GM21737 (cell line): ENCODE results near the gene DCST1.
A peak's percentile ranks its signal among the peaks of the same experiment; 100 is the strongest.

ENCODE experiments used
- ATAC-seq: cut with Tn5 transposase; IDR thresholded peaks from one replicate; pipeline ENCODE4 v1.9.1; 2021; ENCODE audit warnings: mild to moderate bottlenecking, moderate library complexity; ENCODE audit not compliant: unreplicated experiment

DCST1 gene

DNA sequence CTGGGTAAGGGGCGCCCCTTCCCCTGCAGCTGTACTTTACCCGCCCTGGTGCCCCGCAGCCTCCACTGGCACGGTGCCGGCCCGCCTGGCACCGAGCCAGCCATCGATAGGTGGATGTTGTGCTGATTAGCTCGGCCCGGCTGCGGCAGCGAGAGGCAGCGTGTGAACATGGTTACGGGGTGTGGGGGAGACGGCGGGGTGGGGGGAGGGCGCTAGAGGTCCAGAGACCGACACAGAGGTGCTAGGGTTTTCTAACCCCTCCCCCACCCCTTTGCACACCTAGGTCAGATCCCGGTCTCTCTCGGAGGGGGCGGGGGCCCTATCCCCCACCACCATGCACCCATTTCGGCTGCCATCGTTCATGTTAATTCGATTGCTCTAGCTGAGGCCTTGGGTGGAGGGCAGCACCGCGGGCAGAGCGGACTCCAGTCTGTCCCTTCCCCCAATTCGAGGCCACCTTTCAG lies 36.6 kb downstream of the DCST1 start:
- ATAC-seq = no peak

DNA sequence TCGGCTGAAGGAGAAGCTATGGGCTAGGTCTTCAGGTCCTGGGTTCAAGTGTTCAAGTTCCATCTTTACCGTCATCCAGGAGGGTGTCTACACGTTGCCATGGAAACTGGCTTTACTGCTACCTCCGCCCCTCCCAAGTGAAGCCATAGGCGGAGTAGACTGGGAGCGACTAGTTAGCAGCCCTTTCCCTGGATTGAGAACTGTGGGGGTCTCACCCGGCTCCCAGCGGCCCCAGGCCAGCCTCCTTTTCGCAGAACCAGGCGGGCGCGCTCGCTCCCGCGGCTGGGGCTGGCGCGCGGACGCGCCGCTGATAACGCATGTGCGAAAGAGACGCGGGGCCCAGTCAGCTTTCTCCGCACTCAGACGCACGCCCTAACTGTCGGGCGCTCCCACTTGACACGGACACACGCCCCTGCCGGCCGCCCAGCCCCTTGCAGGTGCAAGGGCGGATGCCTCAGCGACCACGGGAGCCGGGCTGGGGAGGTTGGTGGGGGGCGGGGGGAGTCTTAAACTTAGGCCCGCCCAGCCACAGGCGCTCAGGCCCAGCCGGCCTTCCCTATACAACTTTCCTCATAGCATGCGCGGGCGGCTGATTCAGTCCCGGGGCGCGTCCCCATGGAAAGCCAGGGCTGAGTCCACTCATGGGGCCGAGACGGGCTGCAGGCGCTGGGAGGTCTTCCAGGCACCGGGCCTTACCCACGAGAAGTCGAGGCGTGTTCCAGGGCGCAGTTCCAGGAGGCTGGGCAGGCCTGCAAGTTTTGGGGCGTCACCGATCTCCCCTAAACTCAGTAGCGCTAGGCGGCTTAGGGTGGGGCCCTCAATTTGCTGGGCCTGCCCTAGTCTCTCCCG lies 37.3 kb downstream of the DCST1 start:
- peak; percentile 60 for ATAC-seq

DNA sequence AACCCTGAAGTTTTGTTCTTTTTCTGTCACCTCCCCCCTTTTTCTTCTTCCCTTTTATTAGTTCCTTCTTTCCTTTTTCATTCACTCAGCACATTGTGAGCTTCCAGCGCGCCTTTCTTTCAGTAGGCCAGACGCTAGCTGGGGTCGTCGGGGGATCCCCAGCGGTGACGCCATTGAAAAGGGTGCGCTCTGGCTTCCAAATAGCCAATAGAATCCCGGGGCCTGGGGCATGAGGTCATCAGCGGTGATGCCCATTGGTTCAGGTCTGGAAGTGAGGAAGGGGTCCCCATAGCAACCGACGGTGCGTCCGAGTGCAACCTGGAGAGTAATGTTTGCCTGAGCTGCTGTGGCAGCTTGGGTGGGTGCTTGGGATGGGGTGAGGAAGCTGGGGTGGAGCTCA lies 38.1 kb downstream of the DCST1 start:
- ATAC-seq = no peak

DNA sequence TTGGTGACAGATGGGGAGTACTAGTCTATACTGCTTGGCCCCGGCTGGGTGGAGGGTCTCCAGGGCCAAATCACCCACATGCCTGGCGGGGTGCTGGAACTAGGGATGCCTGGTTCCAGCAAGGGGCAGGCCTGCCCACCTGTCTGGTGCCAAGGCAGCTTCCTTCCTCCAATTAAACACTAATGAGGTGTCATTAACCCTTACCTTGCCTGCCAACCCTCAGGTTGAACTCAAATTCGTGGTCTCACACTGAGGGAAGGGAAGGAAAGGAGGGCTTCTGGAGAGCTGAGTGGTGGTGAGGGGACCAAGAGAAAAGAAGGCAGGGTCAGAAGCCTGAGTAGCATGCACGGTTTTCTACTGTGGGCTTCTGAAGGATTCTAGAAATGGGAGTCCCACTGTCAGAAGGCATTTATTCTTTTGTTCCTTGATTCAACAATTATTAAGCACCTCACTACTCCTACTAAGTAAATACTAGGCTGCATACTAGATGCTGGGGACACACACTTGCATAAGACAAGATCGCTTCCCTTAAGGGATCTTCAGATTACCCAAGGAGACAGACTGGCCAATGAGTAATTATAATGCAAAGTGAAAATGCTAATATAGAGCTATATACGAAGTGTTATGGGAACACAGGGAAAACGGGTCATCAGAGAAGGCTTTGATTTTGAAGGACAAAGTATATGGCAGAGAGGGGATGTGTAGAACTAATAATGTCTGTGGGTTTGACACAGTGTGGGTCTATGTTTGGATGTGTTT lies 39.1 kb downstream of the DCST1 start:
- ATAC-seq = no peak

DNA sequence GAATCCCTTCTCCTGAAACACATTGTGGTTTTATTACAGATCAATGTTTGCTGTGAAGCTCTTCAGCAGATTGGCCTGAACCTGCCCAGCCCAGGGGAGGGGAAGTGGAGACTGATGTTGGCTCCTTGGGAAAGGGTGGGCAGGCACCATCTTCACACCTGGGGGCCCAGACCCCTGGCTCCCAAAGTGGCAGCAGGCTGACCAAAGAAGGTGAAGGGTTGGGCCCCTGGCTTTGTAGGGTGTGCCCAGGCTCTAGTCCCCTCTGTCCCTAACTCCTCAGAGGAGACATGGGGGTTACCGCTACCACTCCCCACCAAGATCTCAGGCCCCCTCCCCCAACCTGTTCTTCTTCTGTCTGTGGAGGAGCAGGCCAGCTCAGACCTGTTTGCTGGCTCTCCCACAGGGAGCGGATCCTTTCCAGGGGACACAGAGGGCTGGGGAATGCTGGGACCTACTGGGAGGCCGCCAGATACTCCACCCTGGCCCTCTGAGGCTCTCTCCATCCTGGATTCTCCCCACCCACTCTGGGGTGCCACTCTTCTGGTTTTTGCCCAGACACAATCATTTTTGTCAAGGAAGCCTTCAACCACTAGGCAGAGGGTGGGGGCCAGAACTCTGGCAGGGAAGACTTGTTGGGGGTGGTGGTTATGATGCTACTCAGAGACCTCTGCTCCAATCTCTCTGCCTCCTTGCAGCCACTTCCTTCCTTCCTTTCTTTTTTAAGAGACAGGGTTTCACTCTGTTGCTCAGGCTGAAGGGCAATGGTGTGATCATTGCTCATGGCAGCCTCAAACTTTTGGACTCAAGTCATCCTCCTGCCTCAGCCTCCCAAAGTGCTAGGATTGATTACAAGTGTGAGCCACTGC lies 40.0 kb downstream of the DCST1 start:
- no peak for ATAC-seq

DNA sequence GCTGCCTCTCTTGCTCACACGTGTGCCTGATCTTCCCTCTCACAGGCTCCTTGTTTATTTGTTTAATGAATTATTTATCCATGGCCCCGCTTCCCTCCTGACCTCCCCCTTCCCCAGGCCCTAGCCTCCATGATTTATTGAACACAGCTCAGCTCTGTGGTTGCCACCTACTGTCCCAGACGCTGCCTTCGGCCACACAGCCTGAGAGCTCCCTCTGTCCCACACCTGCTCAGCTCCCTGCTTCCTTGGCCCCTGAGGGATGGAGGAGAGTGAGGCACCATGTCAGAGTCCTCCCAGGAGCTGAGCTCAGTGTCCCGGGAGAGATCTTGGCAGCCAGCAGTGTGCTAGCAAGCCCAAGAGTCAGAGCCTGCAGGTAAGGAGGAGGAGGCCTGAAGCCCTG lies 41.9 kb downstream of the DCST1 start:
- no peak for ATAC-seq

DNA sequence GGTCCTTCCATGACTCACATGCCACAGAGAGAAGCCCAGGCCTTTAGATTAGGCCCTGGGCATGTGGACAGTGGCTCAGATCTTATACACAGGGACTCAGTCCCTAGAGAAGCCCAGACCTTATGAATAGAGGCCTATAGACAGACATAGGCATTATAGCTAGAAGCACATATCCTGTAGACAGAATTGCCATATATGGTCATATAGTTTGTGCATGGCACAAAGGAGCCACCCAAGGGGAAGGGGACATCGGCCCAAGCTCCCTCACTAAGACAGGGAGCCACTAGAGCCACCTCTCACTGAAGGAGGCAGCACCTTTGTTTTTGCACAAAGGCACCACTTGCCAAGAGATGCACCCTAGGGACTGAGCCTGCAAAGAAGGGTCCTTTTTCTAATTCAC lies 42.7 kb downstream of the DCST1 start:
- ATAC-seq = no peak

DNA sequence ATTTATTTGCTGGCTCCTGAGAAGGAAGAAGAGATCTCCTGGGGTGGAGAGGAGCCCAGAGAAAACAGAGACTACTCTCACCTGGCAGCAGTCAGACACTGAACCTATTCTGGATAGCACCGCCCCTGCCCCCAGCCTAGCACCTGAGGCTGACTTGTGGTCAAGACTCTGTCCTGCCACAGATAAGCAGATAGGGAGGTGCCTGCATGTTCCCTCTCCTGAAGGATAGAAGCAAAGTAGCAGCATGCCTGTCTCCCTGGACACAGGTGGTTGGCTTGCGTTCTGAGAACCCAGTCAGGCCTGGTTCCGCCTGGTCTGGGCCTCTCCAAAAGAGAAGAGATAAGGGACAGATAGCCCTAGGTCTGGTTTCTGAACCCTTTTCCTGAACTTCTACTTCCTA lies 43.7 kb downstream of the DCST1 start:
- no peak for ATAC-seq

DNA sequence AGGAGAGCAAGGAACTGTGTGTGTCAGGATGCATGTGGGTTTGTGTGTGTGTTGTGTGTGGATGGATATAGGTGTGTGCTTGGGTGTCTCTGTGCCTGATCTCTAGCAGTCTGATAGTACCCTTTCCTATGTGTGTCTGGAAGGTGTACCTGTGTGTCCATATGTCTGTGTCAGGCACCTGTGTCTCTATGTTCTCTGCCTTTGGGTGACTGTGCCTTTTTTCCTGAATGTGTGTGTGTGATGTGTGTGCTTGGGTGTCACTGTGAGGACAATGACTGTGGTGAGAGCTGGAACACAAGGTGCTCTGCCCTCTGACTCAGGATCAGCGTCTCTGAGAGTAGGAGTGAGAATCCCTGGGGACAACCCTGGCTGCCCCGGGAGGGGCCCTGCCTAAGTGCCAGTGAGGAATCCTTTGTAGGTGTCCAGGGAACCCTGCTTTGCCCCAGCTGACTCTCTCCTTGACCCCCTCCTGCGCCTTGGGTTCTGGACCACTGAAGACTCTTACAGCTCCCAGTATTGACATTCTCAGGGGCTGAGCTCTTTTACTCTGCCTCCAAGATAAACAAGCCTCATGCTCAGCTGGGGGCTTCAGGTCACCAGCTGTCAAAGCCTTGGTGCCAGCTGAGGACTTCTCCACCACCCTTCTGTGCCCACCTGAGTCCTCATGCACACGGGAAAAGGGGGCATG lies 44.3 kb downstream of the DCST1 start:
- no peak for ATAC-seq

DNA sequence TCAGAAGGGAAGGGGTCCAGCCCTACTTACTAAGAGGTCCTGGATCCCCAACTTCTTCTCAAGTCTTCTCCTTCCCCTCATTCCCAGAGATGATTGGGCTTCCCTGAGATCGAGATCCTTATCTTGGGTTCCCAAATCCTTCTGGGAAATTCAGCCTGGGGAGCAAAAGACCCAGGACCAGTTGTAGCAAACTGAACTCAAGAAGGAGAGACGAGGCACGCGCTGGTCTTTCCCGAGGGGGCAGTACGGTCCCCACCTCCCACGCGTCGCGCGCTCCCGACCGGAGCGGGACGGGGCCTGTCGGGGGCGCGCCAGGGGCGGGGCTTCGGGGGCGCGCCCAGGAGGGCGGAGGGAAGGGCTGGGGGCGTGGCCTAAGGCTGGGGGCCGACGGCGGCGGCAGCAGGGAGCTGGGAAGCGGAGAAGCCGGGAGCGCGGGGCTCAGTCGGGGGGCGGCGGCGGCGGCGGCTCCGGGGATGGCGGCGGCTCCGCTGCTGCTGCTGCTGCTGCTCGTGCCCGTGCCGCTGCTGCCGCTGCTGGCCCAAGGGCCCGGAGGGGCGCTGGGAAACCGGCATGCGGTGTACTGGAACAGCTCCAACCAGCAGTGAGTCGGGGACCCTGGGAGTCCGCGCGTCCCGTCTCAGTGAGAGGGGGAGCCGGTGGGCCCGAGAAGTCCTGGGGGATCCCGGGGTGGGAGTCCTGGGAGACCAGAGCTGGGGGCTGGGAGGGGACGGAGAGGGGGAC lies 45.0 kb downstream of the DCST1 start, which contains the start of gene EFNA3:
TSS of gene EFNA3 (plus strand) at position 369 of the 741 bp plus-strand sequence. CDS start at position 474, 105 bp downstream.
- no peak for ATAC-seq

DNA sequence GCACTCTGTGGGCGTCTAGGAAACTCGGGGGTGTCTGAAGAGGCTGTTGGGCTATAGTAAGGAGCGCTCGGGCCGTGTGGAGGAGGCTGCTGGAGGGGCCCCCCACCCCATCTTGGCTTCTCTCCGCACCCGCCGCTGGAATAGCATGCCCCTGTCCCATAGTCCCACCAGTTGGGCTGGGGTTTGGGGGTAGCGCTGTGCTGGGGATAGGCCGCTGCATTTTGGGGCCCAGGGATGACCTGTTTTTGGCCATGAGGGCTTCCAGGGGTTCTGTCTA lies 45.5 kb downstream of the DCST1 start:
- no peak for ATAC-seq

DNA sequence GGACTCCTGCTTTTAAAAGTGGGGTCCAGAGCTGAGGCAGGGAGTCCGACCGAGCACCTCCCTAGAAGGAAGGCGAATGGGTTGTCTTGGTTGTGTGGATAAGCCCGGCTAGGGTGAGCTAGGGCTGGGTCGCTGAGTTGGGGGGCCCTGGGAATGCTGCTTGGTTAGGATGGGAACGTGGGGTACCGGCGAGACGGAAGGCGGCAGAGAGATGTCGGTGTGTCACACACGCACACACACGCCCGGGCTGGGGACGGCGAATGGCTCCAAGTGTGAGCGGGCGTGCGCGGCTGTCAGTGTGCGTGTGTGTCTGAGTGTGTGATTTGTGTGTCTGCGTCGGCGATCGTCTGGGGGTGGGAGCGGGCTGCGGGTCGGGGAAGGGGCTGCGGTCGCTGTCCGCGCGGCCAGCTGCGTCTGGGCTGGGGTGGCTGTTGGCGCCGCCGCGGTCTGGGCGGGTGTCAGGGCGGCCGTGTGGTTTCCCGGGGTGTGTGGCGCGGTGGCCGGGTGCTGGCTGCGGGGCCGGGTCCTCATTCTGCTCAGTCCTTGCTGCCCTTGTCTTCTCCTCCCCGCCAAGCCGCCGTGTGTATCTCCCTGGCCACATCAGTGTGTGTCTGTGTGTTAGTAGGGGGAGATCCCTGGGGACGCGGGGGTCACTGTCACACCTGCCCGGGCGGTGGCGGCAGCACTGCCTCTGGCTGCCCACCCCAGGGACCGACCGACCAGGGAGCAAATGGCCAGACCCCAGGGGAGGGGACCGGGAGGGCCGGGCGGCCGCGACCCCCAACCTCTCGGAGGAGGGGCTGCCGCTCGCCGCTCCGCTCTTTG lies 46.1 kb downstream of the DCST1 start:
- no peak for ATAC-seq

DNA sequence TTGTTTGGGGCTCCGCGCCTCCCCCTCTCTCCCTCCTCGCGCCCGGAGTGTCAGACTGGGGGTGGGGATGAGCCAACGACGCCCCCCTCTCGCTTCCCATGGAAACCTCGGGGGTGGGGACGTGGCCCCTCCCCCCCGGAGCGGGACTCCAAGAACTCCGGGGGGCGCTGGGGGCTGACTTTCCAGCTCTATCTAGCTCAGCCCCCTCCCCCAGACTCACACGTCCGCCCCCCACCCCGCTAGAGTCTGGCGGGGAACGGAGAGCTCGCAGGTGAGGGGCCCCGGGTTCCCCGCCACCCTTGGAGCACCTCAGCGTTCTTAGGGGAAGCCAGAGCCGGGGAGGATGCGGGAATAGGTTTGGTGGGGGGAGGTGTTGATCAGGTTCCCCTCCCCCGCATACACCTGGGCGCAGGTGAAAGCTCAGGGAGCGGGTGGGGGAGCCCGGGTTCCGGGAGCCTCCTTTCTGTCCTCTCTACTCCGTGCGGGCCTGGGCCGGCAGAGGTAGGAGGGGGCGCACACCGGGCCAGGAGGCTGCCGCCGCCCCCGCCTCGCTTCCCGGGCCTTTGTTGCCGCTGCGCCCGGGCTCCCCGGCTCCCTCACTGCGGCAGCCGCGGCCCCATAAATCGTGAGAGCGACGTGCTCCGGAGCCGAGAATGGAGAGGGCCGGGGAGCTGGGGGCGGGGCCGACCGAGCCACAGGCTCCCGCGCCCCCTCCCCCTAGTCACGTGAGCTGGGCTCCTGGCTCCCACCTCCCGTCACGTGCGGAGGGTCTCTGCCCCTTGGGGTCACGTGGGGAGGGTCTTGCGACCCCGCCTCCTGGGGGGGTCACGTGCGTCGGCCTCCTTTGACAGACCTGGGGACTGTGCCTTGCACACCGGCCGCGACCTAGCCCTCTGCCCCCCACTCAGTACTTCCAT lies 46.9 kb downstream of the DCST1 start:
- ATAC-seq = no peak

DNA sequence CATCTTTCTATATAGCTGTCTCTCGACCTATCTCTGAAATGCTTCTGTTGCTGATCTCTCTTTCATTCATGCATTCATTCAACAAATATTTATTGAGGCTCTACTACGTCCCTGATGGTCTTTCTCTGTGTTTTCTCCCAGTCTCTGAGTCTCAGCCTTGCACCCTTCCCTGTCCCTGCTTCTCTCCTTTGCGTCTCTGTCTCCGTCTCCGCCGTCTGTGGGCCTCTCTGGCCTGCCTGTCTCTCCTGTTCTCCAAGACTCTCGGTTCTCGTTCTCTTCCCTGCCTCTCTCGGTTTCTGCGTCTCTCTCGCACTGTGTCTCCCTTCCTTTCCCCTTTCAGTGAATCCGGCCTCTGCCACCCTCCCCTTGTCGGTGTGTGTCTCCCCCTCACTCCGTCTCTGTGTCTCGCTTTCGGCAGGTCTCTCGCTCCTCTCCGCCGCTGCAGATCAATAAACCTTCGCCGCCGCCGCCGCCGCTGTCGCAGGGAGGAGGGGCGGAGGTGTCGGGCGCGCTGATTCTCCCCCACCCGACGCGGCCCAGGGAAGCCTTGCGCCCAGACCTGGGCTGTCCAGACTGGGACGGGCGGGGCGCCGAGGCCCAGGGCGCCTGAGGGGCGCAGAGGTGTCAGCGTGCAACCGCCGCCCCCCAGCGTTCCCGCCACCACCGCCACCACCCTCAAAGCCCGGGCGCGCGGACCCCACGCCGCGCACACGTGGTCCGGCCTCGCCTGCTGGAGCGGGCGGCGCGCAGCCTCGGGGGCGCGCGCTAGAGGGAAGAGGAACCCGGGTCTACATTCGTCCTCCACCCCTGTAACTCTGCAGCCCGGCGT lies 48.1 kb downstream of the DCST1 start:
- no peak for ATAC-seq

DNA sequence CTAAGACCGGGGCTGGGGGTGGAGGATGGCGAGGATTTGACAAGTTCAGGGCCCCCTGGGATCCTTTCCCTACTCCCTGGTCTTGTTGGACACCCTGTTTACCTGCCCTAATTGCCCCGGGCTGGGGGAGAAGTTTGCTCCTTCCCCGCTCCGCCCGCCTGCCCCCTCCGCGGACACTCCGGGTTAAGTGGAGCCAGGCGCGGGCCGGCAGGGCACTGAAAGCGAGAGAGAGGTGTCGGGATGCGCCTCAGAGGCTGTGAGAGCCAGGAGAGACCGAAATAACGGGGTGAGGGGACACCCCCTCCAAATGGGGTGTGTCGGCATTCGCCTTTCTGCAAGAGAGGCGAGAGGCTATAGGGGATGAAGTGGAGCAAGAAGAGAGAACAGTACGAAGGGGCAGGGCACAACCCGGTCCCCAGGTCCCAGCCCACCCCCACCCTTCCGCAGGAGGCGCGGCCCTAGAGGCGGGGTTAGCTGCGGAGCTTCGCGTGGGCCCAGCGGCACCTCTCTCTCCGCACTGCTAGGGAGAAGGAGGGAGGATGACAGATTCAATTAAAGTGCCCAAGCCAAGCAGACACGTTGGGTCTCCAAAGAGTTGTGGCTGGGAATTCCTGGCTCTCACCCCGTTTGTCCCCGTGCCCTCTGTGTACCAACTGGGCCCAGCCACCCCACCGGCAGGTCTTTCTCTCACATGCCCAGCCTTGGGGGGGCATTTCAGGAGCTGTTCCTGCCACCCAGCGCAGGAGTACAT lies 48.9 kb downstream of the DCST1 start:
- ATAC-seq = no peak

DNA sequence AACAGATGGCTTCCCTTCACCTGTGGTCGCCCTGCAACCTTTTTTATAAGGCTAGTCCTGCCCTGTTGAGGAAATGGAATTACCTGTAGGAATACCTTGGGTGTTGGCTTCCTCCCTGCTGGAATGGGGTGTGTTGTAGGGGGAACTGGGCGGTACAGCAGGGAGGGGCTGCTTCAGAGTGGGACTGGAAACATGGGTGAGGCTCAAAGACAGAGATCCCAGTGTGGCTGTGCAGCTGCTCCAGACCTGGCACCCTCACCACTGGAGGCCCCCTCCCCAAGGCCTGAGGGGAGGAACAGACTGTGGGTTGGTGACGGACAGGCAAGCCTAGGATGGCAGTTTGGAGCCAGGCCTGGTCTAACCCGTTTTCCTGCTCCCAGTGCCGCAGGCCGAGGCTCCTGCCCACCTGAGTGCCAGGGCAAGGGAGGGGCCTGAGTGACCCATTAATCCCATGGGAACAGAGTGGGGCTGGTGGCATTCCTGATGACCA lies 49.5 kb downstream of the DCST1 start:
- no peak for ATAC-seq
